IMR-90 (cell line): Measurements from ENCODE around the gene TSSC4. TPM values are rescaled to one million over a fixed set of nuclear protein-coding genes. Genes with fewer than 3 reads are reported as not detected.

ENCODE experiments used
- ATAC-seq: fragments of 200-7000 bp; cut with Tn5 transposase; 2 replicates; pipeline ENCODE4 v1.9.1; 2020; ENCODE audit warnings: low read depth, mild to moderate bottlenecking, moderate library complexity
- BruUV-seq: library from RNA; stranded (reverse); fragments of 400-500 nt; replicated peaks from 2 replicates; lab custom pipeline; 2021; lab: Mats Ljungman, UMichigan
- CTCF ChIA-PET: fragments of 300-600 bp; formaldehyde crosslinking; extraction: SDS; loops from one replicate; lab custom pipeline; 2021; ENCODE audit warnings: antibody characterized with exemption; lab: Yijun Ruan, JAX
- POLR2A ChIA-PET: fragments of 300-600 bp; sonication (Branson Sonifier 250); formaldehyde crosslinking; loops from one replicate; lab custom pipeline; 2022; ENCODE audit warnings: antibody characterized with exemption; ENCODE audit not compliant: unreplicated experiment; lab: Charles Lee
- DNase-seq: peaks from one replicate; pipeline ENCODE4 v3.0.0; 2013
- H2AFZ ChIP-seq: replicated peaks from 2 replicates; pipeline ENCODE3; 2013; ENCODE audit warnings: low read length, mild to moderate bottlenecking; ENCODE audit not compliant: poor library complexity
- H2AK5ac ChIP-seq: 2 replicates; pipeline ENCODE4 v1.6.1; 2013; ENCODE audit warnings: low read depth, low read length, inconsistent platforms
- H2AK9ac ChIP-seq: replicated peaks from 2 replicates; pipeline ENCODE3; 2013; ENCODE audit warnings: mild to moderate bottlenecking, low read depth, low read length, moderate library complexity; ENCODE audit not compliant: poor library complexity
- H2BK120ac ChIP-seq: 2 replicates; pipeline ENCODE4 v1.6.1; 2013; ENCODE audit warnings: low read depth, low read length, inconsistent platforms
- H2BK15ac ChIP-seq: 3 replicates; pipeline ENCODE4 v1.6.1; 2013; ENCODE audit warnings: low read depth, low read length, inconsistent platforms
- H2BK20ac ChIP-seq: 2 replicates; pipeline ENCODE4 v1.6.1; 2013; ENCODE audit warnings: low read depth, mild to moderate bottlenecking, inconsistent platforms, low read length, moderate library complexity
- H2BK5ac ChIP-seq: 2 replicates; pipeline ENCODE4 v1.6.1; 2013; ENCODE audit warnings: mild to moderate bottlenecking, low read depth, low read length, inconsistent platforms; ENCODE audit not compliant: poor library complexity, severe bottlenecking
- H3K14ac ChIP-seq: replicated peaks from 2 replicates; pipeline ENCODE4 v1.6.1; 2013; ENCODE audit warnings: low read depth, low read length, inconsistent platforms
- H3K18ac ChIP-seq: 2 replicates; pipeline ENCODE4 v1.6.1; 2013; ENCODE audit warnings: low read depth, low read length, control low read depth
- H3K23ac ChIP-seq: 2 replicates; pipeline ENCODE4 v1.6.1; 2013; ENCODE audit warnings: low read depth, low read length, inconsistent platforms
- H3K27ac ChIP-seq: 2 replicates; pipeline ENCODE4 v1.5.1; 2013; ENCODE audit warnings: mild to moderate bottlenecking, control low read depth, low read length; ENCODE audit not compliant: insufficient read depth
- H3K27me3 ChIP-seq: 2 replicates; pipeline ENCODE4 v1.6.1; 2013; ENCODE audit warnings: low read length; ENCODE audit not compliant: control insufficient read depth, insufficient read depth
- H3K36me3 ChIP-seq: 2 replicates; pipeline ENCODE4 v1.6.1; 2013; ENCODE audit warnings: low read length, mixed read lengths; ENCODE audit not compliant: control insufficient read depth, insufficient read depth
- H3K4ac ChIP-seq: 2 replicates; pipeline ENCODE4 v1.6.1; 2013; ENCODE audit warnings: low read depth, low read length, inconsistent platforms
- H3K4me1 ChIP-seq: 2 replicates; pipeline ENCODE4 v1.6.1; 2013; ENCODE audit warnings: low read length, mixed read lengths; ENCODE audit not compliant: control insufficient read depth, insufficient read depth
- H3K4me2 ChIP-seq: 2 replicates; pipeline ENCODE4 v1.6.1; 2013; ENCODE audit warnings: low read depth, mild to moderate bottlenecking, control low read depth, low read length, moderate library complexity
- H3K4me3 ChIP-seq: 2 replicates; pipeline ENCODE4 v1.5.1; 2013; ENCODE audit warnings: low read depth, mild to moderate bottlenecking, control low read depth, low read length, moderate library complexity; ENCODE audit not compliant: insufficient read depth
- H3K56ac ChIP-seq: 2 replicates; pipeline ENCODE4 v1.6.1; 2013; ENCODE audit warnings: low read length, inconsistent platforms; ENCODE audit not compliant: insufficient read depth; ENCODE audit errors: extremely low read depth
- H3K79me1 ChIP-seq, 2 experiments: 2 replicates each; pipeline ENCODE4 v1.6.1; 2013; ENCODE audit warnings: low read length in 2 of 2, inconsistent platforms in 1 of 2, low read depth in 1 of 2
- H3K9ac ChIP-seq: 2 replicates; pipeline ENCODE4 v1.6.1; 2013; ENCODE audit warnings: low read depth, low read length, control low read depth
- H3K9me1 ChIP-seq: 2 replicates; pipeline ENCODE4 v1.6.1; 2013; ENCODE audit warnings: low read length, inconsistent platforms; ENCODE audit not compliant: insufficient read depth
- H3K9me3 ChIP-seq: 2 replicates; pipeline ENCODE4 v1.6.1; 2013; ENCODE audit warnings: low read length; ENCODE audit not compliant: control insufficient read depth, insufficient read depth
- H4K20me1 ChIP-seq: 2 replicates; pipeline ENCODE4 v1.6.1; 2013; ENCODE audit warnings: low read length, inconsistent platforms; ENCODE audit not compliant: insufficient read depth
- H4K5ac ChIP-seq: 2 replicates; pipeline ENCODE4 v1.6.1; 2013; ENCODE audit warnings: mild to moderate bottlenecking, low read depth, low read length, control low read depth
- H4K8ac ChIP-seq, 2 experiments: 2 replicates each; pipeline ENCODE4 v1.6.1; 2013; ENCODE audit warnings: low read depth in 2 of 2, low read length in 2 of 2, control low read depth in 1 of 2, inconsistent platforms in 1 of 2
- H4K91ac ChIP-seq: 2 replicates; pipeline ENCODE4 v1.6.1; 2013; ENCODE audit warnings: low read depth, low read length, inconsistent platforms; ENCODE audit not compliant: insufficient read depth
- CEBPB ChIP-seq: IDR thresholded peaks from 2 replicates; pipeline ENCODE4 v1.6.1; 2012; ENCODE audit warnings: low read depth, low read length, improper control_type of control experiment
- CHD1 ChIP-seq: IDR thresholded peaks from 2 replicates; pipeline ENCODE4 v1.6.1; 2012; ENCODE audit warnings: low read depth, low read length, improper control_type of control experiment
- MAFK ChIP-seq: IDR thresholded peaks from 2 replicates; pipeline ENCODE4 v1.6.1; 2012; ENCODE audit warnings: low read depth, low read length, improper control_type of control experiment
- MAZ ChIP-seq: IDR thresholded peaks from 2 replicates; pipeline ENCODE4 v1.6.1; 2012; ENCODE audit warnings: low read depth, mild to moderate bottlenecking, low read length, improper control_type of control experiment, moderate library complexity, borderline replicate concordance
- MXI1 ChIP-seq: IDR thresholded peaks from 2 replicates; pipeline ENCODE4 v1.6.1; 2012; ENCODE audit warnings: low read depth, mild to moderate bottlenecking, low read length, moderate library complexity, borderline replicate concordance
- NFE2L2 ChIP-seq: fragments of 150-350 bp; IDR thresholded peaks from 2 replicates; pipeline ENCODE4 v1.6.1; 2016; ENCODE audit warnings: low read depth, mild to moderate bottlenecking, low read length
- POLR2A ChIP-seq: IDR thresholded peaks from 2 replicates; pipeline ENCODE4 v1.6.1; 2012; ENCODE audit warnings: mild to moderate bottlenecking, low read depth, low read length
- RAD21 ChIP-seq: IDR thresholded peaks from 2 replicates; pipeline ENCODE4 v1.6.1; 2012; ENCODE audit warnings: low read length, improper control_type of control experiment
- RCOR1 ChIP-seq: IDR thresholded peaks from 2 replicates; pipeline ENCODE4 v1.6.1; 2012; ENCODE audit warnings: mild to moderate bottlenecking, low read length, improper control_type of control experiment; ENCODE audit not compliant: insufficient replicate concordance
- SMC3 ChIP-seq: fragments of 150-350 bp; IDR thresholded peaks from 2 replicates; pipeline ENCODE4 v1.6.1; 2016; ENCODE audit warnings: low read depth, mild to moderate bottlenecking, antibody characterized with exemption, low read length, moderate library complexity
- WGBS, 2 experiments: methylation state at CpG; one replicate each; pipeline versions ENCODE4 v1.1.5 to v1.1.7; 2013; ENCODE audit warnings: missing lambda C conversion rate in 2 of 2; ENCODE audit not compliant: insufficient read length in 1 of 2; ENCODE audit errors: extremely low coverage in 2 of 2; 5-methylcytosine and 5-hydroxymethylcytosine counted together
- dilution Hi-C: fragments of 300-500 bp; cut with HindIII; formaldehyde crosslinking; loops from one replicate; pipeline ENCODE4 v1.14.3; 2018; ENCODE audit warnings: low sequenced_read_pairs; ENCODE audit not compliant: unreplicated experiment
- in situ Hi-C: fragments of 300-500 bp; cut with MboI; formaldehyde crosslinking; loops from 3 replicates; pipeline ENCODE4 v1.14.3; 2019; ENCODE audit warnings: low sequenced_read_pairs, inconsistent platforms, mixed read lengths
- intact Hi-C: fragments of 100-400 bp; cut with micrococcal nuclease; formaldehyde crosslinking; loops from 2 replicates; pipeline ENCODE4 v1.10.0; 2022
- polyA plus RNA-seq, 3 experiments: library from polyadenylated mRNA; depleted of rRNA; stranded (reverse); fragments of >200 nt; gene quantifications; 2 replicates each; pipeline ENCODE4 v1.2.3, GENCODE V29; 2012; ENCODE audit warnings: low replicate concordance in 1 of 3
- total RNA-seq: library from RNA; depleted of rRNA; stranded (reverse); fragments of >200 nt; gene quantifications from 2 replicates; pipeline ENCODE4 v1.2.3, GENCODE V29; 2012
- TF ChIP-seq, protein P1 (sequence below): fragments of 150-350 bp; IDR thresholded peaks from 2 replicates; pipeline ENCODE4 v1.6.1; 2017; ENCODE audit warnings: mild to moderate bottlenecking, antibody characterized with exemption, low read length, low read depth
- TF ChIP-seq, protein P2 (sequence below): conservative IDR thresholded peaks from 2 replicates; pipeline ENCODE4 v1.5.1; 2012; ENCODE audit warnings: mild to moderate bottlenecking, low read depth, low read length, improper control_type of control experiment

Gene TSSC4
- total and polyA plus RNA-seq, 2 of the 4 experiments (the other 2 are of a cell fraction) = 34.9 to 40.0 TPM

DNA sequence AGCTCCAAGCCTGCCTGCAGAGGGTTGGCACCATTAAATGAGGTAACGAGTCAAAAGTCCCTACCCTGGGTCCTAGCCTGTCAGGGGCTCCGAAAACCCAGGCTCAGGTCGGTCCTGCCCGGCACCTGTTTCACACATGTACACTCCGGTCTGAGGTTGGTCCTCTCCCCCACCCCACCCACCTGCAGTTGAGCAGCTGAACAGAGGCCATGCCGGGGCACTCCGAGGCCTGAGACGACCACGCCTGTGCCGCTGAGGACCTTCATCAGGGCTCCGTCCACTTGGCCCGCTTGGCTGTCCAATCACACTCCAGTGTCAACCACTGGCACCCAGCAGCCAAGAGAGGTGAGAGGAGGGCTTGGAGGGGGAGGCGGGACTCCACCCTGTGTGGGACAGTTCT lies 1.6 kb downstream of the TSSC4 start:
- Histone ChIP-seq H2AK9ac (peak overlapping the region; percentile 81), H3K79me1 (peaks cover 3 to 36% of the 10 kb centered on the region in 2 experiments; a peak in 3 of 4 replicates), H2BK5ac (no peak overlapping the region), H4K8ac (no peak overlapping the region), H3K27ac (no peak overlapping the region), H4K20me1 (no peaks in the 10 kb centered on the region), H3K27me3 (no peaks in the 10 kb centered on the region; the same call in 1 of the 2 replicates), H2AFZ (no peak overlapping the region), H3K9ac (no peak overlapping the region), H3K4me3 (peak overlapping the region; percentile 90; the same call in 1 of the 2 replicates), H4K91ac (no peak overlapping the region), H3K4ac (no peak overlapping the region), H3K4me2 (peak overlapping the region; percentile 85; the same call in 1 of the 2 replicates), H3K9me3 (no peaks in the 10 kb centered on the region), H3K18ac (no peak overlapping the region), H3K56ac (no peak overlapping the region), H3K23ac (no peak overlapping the region), H3K36me3 (peaks cover 20% of the 10 kb centered on the region), H2BK120ac (no peak overlapping the region), H4K5ac (no peak overlapping the region), H3K14ac (no peak overlapping the region), H2AK5ac (no peak overlapping the region), H2BK15ac (no peak overlapping the region), H3K9me1 (no peaks in the 10 kb centered on the region), H3K4me1 (peaks cover 9% of the 10 kb centered on the region), H2BK20ac (no peak overlapping the region)
- no peak for DNase-seq
- no peak for TF ChIP-seq CHD1
- TF ChIP-seq POLR2A = no peak
- TF ChIP-seq SMC3 = no peak
- TF ChIP-seq RAD21 = no peak
- TF ChIP-seq, protein P1, sequence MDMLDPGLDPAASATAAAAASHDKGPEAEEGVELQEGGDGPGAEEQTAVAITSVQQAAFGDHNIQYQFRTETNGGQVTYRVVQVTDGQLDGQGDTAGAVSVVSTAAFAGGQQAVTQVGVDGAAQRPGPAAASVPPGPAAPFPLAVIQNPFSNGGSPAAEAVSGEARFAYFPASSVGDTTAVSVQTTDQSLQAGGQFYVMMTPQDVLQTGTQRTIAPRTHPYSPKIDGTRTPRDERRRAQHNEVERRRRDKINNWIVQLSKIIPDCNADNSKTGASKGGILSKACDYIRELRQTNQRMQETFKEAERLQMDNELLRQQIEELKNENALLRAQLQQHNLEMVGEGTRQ = no peak
- no peak for TF ChIP-seq MAZ
- no peak for TF ChIP-seq CEBPB
- TF ChIP-seq MAFK = no peak
- TF ChIP-seq RCOR1 = no peak
- no peak for TF ChIP-seq NFE2L2
- TF ChIP-seq MXI1 = no peak
- TF ChIP-seq, protein P2, sequence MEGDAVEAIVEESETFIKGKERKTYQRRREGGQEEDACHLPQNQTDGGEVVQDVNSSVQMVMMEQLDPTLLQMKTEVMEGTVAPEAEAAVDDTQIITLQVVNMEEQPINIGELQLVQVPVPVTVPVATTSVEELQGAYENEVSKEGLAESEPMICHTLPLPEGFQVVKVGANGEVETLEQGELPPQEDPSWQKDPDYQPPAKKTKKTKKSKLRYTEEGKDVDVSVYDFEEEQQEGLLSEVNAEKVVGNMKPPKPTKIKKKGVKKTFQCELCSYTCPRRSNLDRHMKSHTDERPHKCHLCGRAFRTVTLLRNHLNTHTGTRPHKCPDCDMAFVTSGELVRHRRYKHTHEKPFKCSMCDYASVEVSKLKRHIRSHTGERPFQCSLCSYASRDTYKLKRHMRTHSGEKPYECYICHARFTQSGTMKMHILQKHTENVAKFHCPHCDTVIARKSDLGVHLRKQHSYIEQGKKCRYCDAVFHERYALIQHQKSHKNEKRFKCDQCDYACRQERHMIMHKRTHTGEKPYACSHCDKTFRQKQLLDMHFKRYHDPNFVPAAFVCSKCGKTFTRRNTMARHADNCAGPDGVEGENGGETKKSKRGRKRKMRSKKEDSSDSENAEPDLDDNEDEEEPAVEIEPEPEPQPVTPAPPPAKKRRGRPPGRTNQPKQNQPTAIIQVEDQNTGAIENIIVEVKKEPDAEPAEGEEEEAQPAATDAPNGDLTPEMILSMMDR = no peak
- ChIA-PET CTCF (no interaction called here), POLR2A (no interaction called here)
- no TSS peak for BruUV-seq
- 100% methylated on average over 1 of the region's 13 CpGs; no CpG with 5 or more reads in 1 of the 2 experiments for WGBS, 2 experiments
- ATAC-seq = no peak
- intact Hi-C loops (no loop called here), in situ Hi-C loops (no loop called here), dilution Hi-C loops (no loop called here)
